Measurements from ENCODE around the gene IL13.

IL13 gene

DNA sequence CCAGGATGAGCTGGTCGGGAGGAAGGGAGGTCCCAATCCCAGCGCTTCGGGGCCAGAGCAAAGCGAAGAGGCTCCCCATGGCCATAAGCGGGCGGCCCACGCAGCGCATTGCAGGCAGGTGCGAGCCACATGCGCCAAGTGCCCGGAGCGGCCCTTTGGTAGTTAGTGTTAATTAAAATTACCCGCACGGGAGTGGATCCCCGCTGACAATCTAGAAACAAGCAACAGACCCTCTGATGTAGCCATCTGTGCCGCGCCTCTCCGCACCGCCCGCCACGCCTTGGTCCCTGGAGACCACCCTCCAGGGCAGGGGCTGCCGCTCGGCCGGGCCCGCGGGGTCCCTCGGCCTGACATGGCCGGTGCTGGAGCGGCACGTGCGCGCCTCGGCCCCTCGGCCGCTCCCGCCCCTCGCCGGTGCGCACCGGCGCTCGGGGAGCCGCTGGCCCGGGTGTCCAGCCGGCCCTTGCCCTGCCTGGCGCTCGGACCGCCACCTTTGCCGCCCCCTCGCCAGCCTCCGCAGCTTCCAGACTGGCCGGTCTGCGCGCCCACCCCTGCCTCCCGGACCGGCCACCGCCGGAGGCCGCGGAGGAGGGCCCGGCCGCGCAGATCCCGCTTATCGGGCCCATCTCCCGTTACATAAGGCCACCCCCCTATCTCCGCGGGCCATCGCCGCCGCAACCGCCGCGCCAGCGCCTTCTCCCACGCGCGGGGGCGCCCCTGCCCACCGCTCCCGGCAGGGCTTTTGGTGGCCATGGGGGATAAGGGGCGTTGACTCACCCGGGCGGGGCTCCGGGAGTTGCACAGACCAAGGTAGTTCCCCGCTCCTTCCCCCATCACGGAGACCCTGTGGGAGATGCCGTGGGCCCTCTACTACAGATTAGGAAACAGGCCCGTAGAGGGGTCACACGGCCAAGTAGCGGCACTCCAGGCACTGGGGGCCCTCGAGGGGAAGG lies 1.9 kb upstream of the IL13 start:
- no peak for DNase-seq (ENCODE audit: low read depth, low spot score)

DNA sequence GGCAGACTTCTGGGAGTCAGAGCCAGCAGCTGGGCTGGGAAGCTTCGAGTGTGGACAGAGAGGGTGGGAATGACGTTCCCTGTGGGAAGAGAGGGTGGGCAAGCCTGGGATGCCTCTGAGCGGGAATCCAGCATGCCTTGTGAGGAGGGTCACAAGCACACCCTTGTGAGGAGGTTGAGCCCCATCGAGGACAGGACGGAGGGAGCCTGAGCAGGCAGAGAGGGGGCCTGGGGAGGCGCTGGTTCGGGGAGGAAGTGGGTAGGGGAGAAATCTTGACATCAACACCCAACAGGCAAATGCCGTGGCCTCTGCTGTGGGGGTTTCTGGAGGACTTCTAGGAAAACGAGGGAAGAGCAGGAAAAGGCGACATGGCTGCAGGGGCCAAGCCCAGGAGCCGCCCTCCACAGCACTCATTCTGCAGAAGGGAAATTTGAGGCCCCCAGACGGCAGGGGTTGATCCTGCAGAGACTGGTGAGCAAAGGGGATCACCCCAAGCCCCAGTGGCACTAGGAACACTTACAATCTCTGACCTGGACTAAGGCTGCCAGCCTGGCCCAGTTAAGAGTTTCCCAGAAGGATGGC lies 1.1 kb upstream of the IL13 start:
- no peak for DNase-seq (ENCODE audit: low read depth, low spot score)

DNA sequence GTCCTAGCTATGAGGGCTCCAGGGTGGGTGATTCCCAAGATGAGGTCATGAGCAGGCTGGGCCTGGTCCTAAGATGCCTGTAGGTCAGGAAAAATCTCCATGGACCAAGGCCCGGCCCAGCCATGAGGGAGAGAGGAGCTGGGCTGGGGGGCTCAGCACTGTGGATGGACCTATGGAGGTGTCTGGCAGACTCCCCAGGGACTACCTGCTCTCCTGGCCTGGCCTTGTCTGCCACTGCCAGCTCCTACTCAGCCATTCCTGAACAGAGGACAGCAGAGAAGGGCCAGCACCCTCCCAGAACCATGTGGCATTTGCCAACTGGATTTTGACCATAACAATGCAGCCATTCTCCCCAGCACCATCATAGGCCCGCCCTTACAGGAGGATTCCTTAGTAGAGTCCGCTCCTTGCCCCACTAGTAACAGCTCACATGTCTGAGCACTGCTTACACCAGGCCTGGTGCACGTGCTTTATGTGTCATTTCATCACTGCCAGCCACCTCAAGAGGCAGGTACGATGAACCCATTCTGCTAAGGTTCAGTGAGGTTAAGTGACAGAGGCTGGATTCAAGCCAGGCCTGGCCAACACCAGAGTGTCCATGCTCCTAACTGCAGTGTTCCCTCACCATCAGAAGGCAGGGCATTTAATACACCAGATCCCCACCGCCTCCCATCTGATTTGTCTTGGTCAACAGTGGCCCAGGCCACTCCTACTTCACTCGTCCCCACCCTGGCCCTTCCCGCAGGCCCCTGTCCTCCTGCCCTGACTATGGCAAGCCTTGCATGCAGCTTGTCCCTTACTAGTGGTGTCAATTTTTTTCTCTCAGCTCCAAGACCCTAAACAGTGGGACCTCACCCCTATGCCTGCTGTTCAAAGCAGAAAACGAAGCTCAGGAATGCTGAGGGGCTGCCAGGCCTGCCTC lies 669 bp downstream of the IL13 start:
- DNase-seq (ENCODE audit: low read depth, low spot score), result no peak

DNA sequence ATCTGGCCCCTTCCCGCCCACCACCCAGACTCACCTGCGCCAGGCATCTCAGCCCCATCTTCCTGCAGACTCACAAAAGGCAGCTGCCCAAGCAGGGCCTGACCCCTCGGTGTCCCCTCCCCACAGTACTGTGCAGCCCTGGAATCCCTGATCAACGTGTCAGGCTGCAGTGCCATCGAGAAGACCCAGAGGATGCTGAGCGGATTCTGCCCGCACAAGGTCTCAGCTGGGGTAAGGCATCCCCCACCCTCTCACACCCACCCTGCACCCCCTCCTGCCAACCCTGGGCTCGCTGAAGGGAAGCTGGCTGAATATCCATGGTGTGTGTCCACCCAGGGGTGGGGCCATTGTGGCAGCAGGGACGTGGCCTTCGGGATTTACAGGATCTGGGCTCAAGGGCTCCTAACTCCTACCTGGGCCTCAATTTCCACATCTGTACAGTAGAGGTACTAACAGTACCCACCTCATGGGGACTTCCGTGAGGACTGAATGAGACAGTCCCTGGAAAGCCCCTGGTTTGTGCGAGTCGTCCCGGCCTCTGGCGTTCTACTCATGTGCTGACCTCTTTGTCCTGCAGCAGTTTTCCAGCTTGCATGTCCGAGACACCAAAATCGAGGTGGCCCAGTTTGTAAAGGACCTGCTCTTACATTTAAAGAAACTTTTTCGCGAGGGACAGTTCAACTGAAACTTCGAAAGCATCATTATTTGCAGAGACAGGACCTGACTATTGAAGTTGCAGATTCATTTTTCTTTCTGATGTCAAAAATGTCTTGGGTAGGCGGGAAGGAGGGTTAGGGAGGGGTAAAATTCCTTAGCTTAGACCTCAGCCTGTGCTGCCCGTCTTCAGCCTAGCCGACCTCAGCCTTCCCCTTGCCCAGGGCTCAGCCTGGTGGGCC lies 1.9 kb downstream of the IL13 start:
- no peak for DNase-seq (ENCODE audit: low read depth, low spot score)

DNA sequence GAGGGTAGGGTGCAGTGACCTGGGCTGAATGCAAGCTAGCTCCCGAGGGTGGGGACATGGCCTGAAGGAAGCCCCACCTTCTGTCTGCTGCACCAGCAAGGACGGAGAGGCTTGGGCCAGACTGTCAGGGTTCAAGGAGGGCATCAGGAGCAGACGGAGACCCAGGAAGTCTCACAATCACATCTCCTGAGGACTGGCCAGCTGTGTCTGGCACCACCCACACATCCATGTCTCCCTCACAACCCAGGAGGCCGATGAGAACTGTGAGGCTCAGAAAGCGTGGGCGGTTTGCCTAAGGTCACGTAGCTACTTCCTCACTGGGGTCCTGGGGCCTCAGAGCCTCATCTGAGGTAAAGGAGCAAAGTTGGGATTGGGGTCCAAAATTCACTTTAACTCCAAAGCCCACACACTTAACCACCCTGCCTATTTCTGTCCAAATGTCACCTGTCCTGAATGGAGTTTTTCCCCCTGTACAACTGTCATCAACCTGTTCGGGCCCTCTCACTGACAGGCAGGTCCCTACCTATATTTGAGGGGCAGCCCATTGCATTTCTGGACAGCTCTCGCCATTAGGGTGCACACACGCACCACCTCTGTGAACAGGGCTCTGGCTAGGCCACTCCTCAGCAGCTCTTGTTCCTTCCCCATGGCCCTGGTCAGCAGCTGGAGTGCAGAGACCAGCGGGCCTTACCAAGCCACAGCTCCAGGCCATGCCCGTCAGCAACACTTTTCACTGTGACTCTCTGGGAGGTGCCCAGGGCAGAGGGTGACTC lies 3.4 kb downstream of the IL13 start:
- DNase-seq (ENCODE audit: low read depth, low spot score), result no peak

DNA sequence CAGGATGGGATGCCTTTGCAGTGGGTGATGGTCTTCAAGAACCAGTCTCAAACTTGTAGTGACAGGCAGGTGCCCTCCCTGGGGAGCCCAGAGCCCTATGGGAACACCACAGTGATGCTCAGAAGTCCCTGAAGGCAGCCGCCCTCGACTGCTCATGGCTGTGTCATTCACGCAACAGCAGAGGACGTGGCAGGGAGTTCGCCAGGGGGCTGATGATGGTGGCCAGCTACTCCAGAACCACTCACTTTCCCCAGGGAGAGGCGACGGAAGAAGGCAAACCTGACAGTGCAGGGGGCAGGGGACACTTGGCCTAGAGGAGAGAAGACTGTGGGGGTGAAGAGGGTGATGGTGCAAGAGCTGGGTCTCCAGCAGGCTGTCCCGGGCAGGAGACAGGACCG lies 4.0 kb downstream of the IL13 start:
- no peak for DNase-seq (ENCODE audit: low read depth, low spot score)

DNA sequence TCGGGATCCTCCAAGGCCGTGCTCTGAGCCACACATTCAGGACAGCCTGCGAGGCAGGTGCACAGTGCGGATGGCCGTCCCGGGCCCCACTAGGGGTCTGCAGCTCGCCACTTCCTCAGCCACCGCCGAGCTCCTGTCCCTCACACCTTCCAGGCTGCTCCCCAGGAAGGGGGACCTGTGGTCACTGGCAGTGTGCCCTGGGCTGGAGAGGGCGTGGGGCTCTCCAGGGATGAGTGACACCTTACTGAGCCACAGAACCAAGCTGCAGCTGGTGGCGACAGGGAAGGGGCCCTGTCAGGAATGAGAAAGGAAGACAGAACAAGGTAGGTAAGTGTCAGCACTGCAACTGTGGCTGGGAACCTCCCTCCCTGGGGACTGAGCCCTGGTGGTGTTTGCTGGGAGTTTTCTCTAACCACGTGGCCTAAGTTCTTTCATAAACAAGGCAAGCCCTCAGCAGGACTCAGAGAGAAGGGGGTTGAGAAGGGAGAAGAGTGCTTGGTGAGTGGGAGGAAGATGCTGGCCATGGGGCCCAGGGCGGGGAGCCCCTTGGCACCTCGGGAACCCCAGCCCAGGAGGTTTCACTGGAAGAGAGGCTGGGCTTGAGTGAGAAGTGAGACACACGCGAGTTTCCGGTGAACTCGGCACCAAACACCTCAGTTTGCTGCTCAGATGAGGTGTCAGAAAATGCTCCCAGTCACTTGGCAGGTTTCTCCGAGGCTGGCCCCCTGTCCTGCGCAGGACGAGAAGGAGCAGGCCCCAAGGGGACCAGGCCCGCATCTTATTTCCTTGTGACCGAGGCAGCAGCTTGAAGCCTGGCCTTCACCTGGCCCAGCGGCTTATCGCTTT lies 5.2 kb downstream of the IL13 start:
- no peak for DNase-seq (ENCODE audit: low read depth, low spot score)

DNA sequence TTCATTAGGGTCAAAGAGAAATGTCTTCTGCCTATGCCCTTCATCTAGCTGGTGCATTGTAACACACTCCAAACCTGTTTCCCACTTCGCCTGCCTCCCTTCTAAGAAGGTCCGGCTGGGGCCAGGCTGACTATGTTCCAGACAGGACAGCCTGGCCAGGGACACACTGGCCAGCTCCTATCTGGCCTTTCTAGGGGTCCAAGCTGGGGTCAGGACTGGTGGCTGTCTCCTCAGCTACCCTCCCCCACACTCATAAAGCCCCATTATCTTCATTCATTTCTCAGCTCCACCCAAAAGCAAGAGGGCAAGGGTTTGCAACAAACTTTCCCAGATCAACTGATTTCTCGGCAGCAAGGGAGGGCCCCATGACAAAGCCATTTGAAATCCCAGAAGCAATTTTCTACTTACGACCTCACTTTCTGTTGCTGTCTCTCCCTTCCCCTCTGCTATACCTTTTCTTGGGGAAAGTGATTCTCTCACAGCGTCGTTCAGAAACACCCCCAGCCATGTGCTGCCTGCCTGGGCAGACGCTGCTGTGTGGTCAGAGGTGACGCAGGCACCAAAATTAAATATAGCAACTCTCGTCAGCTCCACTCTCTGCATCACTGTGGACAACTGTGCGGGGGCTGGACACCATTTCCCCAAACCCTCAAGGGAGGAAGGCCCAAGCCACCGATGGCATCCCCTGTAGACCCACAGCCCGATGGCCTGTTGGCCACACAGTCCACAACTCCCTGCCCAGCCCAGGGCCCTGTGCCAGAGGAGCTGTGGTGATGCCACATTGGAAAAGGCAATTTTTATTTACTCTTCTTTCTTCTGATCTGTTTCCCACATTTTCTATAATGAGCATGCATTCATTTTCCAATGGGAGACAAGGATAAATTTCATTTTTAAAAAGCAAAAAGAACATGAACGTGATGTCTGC lies 6.1 kb downstream of the IL13 start:
- no peak for DNase-seq (ENCODE audit: low read depth, low spot score)

DNA sequence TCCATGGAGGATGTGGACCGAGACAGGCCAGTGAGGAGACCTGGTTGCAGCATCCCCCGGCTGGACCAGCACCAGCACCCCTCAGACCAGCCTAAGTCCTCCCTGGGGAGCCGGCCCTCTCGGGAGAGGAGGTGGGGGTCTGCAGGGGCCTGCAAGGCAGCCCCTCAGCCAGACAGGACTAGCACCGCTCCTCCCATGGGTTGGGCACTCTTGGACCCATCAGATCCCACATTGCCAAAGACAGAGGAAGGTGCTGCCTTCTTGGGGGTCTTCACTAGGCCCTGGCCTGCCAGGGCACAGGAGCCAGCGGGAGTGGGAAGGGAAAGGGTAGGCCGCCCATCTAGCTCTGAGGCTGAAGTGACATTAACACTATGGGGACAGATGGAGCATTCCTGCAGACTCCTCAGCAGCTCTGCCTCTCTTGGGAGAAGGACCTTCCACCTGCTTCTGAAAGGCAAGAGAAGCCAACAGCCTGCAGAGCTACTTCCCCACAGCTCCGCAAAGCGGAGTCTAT lies 6.8 kb downstream of the IL13 start:
- DNase-seq (ENCODE audit: low read depth, low spot score), result no peak

DNA sequence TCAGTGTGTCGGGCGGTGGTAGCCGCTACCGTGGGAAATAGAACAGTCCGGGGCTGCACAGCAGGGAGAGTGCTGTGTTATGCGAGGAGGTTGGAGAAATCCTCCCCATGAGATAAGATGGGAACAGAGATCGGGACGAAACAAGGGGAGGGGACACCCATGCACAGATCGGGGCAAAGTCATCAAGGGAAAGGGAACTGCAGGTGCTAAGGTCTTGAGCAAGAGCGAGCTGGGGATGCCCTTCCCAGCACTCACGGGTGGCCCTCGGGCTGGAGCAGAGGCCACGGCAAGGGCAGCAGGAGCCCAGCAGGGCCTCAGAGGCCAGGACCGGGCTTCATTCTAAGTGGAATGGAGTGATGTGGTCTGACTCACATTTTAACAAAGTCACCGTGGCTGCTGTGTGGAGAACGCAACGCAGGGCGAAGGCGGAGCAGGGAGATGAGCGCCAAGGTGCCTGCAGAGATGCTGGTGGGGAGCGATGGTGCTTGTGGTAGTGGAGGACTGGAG lies 7.7 kb downstream of the IL13 start:
- no peak for DNase-seq (ENCODE audit: low read depth, low spot score)

DNA sequence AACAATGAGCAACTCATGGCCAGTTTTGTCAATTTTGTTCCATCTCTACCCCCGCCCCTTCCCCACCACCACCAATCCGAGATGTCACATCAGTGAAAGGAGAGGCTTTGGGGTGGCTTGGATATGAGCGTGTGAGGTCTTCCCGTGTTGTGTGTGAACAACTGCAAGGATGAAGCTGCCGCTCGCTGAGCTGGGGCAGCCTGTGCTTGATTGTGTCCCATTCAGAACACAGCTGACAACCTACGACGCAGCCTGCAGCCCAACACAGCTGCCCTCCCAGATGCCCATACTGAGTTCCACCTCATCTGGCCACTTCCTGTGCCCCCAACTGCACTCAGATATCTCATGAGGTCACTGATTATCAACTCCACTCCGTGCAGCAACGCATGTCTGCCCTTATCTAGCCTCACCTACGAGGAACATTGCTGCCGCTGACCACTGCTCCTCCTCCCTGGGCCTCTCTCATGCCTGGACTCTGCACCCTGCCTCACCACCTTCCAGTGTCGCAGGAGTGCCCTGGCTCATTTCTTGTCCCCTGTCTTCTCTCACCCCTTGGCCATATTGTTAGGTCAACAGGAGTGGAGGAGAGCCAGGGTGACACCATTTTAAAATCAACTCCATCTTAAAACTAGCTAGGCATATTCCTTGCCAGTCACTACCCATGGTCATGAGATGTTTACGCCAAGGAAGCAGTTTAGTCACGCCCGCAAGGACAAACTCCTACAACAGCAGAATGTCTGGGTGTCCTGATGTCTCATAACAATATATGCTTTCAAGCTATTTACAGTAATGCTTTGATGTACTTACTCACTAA lies 8.5 kb downstream of the IL13 start:
- DNase-seq (ENCODE audit: low read depth, low spot score), result no peak

DNA sequence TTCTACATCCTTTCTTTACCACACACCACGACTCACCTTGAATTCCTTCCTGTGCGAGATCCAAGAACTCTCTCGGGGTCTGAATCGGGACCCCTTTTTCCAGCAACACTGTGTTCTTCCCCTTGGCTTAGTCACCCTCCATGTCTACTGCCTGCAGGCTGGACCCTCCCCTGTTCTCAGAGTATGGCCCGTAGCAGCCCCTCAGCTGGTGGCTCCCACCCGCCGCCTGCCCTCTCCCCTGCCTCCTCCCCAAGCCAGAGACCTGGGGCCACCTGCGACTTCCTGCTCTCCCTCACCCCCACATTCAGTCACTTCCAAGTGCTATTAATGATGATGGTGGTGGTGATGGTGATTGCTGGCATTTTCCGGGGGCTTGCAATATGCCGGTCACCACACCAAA lies 9.3 kb downstream of the IL13 start:
- DNase-seq (ENCODE audit: low read depth, low spot score), result no peak

DNA sequence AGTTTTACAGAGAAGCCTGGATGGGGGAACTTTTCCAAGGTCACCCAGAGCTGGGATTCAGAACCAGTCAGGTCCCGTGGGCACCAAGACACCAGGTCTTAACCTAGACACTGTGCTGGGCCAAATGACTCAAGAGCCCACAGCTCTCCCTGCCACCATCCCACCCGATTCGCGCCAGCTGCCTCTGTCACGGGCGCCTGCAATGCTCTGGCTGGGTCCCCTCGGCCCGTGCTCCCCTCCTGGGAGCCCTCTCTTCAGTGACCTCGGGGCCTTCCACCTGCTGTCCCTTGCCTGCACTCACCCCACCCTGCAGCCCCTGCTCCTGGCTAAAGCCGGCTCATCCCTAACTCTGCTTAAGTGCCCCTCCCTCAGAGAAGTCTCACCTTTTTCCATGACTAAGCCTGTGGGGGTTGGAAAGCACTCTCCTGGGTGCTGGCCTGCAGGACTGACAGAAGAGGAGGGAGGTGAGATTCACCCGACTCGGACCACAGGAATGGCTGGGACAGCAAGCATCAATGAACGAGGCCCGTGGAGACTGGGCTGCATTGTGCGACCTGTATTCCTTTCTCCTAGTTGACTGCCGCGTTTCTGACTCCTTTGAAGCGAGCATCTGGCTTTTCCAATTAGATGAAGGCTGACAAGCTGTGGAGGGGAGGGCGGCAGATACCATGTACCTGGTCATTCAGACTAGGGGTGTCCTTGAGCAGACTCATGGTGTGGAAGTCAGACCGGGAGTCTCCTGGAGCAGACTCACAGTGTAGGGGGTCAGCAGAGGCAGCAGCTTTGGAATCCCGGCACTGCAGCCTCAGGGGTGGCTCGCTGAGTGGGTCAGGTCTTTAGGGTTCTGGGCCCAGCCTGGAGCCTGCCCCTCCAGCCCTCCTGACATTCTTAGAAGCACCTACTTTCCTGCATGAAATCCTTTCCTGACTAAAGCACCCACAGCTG lies 10.1 kb downstream of the IL13 start:
- no peak for DNase-seq (ENCODE audit: low read depth, low spot score)

DNA sequence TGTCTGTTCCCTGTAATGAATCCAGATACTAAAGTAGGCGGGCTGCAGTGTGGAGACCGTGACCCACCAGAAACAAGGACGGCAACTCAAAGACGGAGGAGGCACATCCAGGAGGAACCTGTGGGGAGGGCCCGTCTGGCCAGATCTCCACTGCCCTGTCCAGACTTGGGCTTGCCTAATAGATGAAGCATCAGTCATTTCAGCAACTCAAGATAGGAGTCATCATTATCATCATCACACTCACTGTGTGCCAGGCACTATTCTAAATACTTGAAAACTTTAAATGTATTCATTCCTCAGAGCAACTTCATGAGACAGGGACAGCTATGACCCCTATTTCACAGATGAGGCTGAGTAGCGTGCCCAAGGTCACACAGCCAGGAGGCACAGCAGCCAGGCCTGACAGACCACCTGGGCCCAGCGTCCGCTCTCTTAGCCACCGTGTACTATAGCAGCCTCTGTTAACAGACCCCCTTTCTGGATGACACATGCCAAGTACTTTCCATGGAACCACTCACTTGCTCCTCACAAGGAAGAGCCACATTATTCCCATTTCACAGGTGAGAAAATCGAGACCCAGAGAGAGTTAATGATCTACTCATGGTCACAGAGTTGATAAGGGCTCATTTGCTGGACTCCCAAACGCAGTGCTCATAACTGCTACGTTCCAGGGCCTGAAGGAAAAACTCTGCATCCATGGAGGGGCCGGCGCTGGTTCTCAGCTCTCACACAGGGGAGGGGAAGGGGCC lies 10.9 kb downstream of the IL13 start:
- no peak for DNase-seq (ENCODE audit: low read depth, low spot score)

DNA sequence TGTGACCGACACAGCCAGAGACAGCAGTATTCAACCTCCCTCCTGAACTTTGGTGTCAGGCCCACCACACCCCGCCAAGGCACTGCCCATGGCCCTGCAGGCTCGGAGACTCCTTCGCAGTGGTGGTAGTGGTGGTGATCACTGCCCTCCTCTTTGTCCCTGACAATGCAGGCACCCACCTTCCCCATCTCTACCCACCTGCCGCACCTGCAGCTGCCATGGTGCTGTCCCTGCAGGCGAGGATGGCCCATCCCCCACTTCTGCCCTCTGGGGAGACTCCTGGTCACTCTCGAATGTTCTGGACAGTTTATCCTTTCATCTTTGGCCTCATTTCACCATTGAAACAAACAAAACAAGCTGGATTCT lies 11.5 kb downstream of the IL13 start:
- DNase-seq (ENCODE audit: low read depth, low spot score), result no peak

All from activated naive CD8-positive, alpha-beta T cell treated with anti-CD3 and anti-CD28 coated beads, Interleukin-2, amount 50 U/mL, for 16 hours (primary cell).